HepG2 (cell line): Measurements from ENCODE around the gene EMILIN1. TPM values are rescaled to one million over a fixed set of nuclear protein-coding genes. Genes with fewer than 3 reads are reported as not detected.

Experiments
- BHLHE40 ChIP-seq: IDR thresholded peaks from 2 replicates; pipeline ENCODE4 v1.6.1; 2011; ENCODE audit warnings: low read length, improper control_type of control experiment
- CHD4 ChIP-seq: fragments of 200-600 bp; sonication (generic); IDR thresholded peaks from 2 replicates; pipeline ENCODE4 v1.7.0; 2017; ENCODE audit warnings: mild to moderate bottlenecking, low read length, borderline replicate concordance
- HCFC1 ChIP-seq: fragments of 150-350 bp; IDR thresholded peaks from 2 replicates; pipeline ENCODE4 v1.6.1; 2014; ENCODE audit warnings: low read depth, low read length
- HINFP ChIP-seq: sonication (generic); formaldehyde crosslinking; IDR thresholded peaks from 2 replicates; pipeline ENCODE4 v1.4.0; 2020; ENCODE audit warnings: low read depth, mild to moderate bottlenecking, missing genetic modification reagents
- HIVEP1 ChIP-seq: sonication (generic); formaldehyde crosslinking; IDR thresholded peaks from 2 replicates; pipeline ENCODE4 v1.4.0; 2020; ENCODE audit warnings: mild to moderate bottlenecking, missing genetic modification reagents
- JUND ChIP-seq: sonication (generic); formaldehyde crosslinking; IDR thresholded peaks from 2 replicates; pipeline ENCODE4 v1.8.0; 2022; ENCODE audit warnings: mild to moderate bottlenecking, missing genetic modification reagents
- KLF9 ChIP-seq: IDR thresholded peaks from 2 replicates; pipeline ENCODE4 v1.6.1; 2016; ENCODE audit warnings: low read depth
- POLR2AphosphoS2 ChIP-seq: IDR thresholded peaks from 2 replicates; pipeline ENCODE4 v1.6.1; 2011; ENCODE audit warnings: low read depth, low read length, improper control_type of control experiment
- RXRA ChIP-seq: sonication (generic); formaldehyde crosslinking; IDR thresholded peaks from 2 replicates; pipeline ENCODE4 v1.5.1; 2020; ENCODE audit warnings: missing genetic modification reagents
- SIN3B ChIP-seq: fragments of 150-350 bp; IDR thresholded peaks from 2 replicates; pipeline ENCODE4 v1.6.1; 2014; ENCODE audit warnings: low read length
- TEAD3 ChIP-seq: optimal IDR thresholded peaks from 2 replicates; pipeline ENCODE3; 2016; ENCODE audit warnings: borderline replicate concordance
- ZNF12 ChIP-seq: sonication (generic); formaldehyde crosslinking; IDR thresholded peaks from 2 replicates; pipeline ENCODE4 v1.5.0; 2020; ENCODE audit warnings: missing genetic modification reagents
- ZNF597 ChIP-seq: sonication (generic); formaldehyde crosslinking; IDR thresholded peaks from 2 replicates; pipeline ENCODE4 v1.5.0; 2020; ENCODE audit warnings: missing genetic modification reagents
- ZNF883 ChIP-seq: sonication (generic); formaldehyde crosslinking; IDR thresholded peaks from 2 replicates; pipeline ENCODE4 v1.5.1; 2020; ENCODE audit warnings: mild to moderate bottlenecking, missing genetic modification reagents; ENCODE audit errors: not compliant biosample characterization
- ZSCAN9 ChIP-seq: IDR thresholded peaks from 2 replicates; pipeline ENCODE4 v1.6.1; 2016; ENCODE audit warnings: borderline replicate concordance
- polyA plus RNA-seq, 8 experiments: library from polyadenylated mRNA; depleted of rRNA in 3 of 8; stranded (reverse) in 7 of 8; unstranded in 1 of 8; fragments of >200 nt; fragmentation: Illumina TruSeq in 4 of 8; extraction: Trizol in 4 of 8; gene quantifications; 2 replicates each; pipeline versions ENCODE4 v1.2.1 to v1.2.3, GENCODE V29; 2011 to 2016; ENCODE audit warnings: low read depth in 4 of 8, missing spikeins in 1 of 8, mixed read lengths in 1 of 8; ENCODE audit not compliant: insufficient read depth in 1 of 8
- total RNA-seq, 5 experiments: library from RNA; depleted of rRNA; stranded (reverse); fragments of >200 nt; fragmentation: Illumina TruSeq; extraction: Trizol; gene quantifications; 2 replicates each; pipeline ENCODE4 v1.2.3, GENCODE V29; 2016; ENCODE audit warnings: low read depth in 1 of 5
- TF ChIP-seq, protein P1 (sequence below): sonication (generic); formaldehyde crosslinking; IDR thresholded peaks from 2 replicates; pipeline ENCODE4 v1.5.1; 2020; ENCODE audit warnings: missing genetic modification reagents, mild to moderate bottlenecking, borderline replicate concordance
- TF ChIP-seq, protein P2 (sequence below): sonication (generic); formaldehyde crosslinking; IDR thresholded peaks from 2 replicates; pipeline ENCODE4 v1.4.0; 2020; ENCODE audit warnings: missing genetic modification reagents
- TF ChIP-seq, protein P3 (sequence below): sonication (generic); formaldehyde crosslinking; IDR thresholded peaks from 2 replicates; pipeline ENCODE4 v1.5.0; 2020; ENCODE audit warnings: mild to moderate bottlenecking, missing genetic modification reagents, borderline replicate concordance
- TF ChIP-seq, protein P4 (sequence below): IDR thresholded peaks from 2 replicates; pipeline ENCODE4 v1.6.1; 2016; ENCODE audit warnings: low read depth, control low read depth
- TF ChIP-seq, protein P5 (sequence below): sonication (generic); formaldehyde crosslinking; IDR thresholded peaks from 2 replicates; pipeline ENCODE4 v1.4.0; 2020; ENCODE audit warnings: mild to moderate bottlenecking, missing genetic modification reagents

The EMILIN1 gene
- total and polyA plus RNA-seq, 2 of the 13 experiments (the other 11 are each of a cell fraction or from before 2014, with no cell fraction given), result 8.1 to 9.7 TPM

DNA sequence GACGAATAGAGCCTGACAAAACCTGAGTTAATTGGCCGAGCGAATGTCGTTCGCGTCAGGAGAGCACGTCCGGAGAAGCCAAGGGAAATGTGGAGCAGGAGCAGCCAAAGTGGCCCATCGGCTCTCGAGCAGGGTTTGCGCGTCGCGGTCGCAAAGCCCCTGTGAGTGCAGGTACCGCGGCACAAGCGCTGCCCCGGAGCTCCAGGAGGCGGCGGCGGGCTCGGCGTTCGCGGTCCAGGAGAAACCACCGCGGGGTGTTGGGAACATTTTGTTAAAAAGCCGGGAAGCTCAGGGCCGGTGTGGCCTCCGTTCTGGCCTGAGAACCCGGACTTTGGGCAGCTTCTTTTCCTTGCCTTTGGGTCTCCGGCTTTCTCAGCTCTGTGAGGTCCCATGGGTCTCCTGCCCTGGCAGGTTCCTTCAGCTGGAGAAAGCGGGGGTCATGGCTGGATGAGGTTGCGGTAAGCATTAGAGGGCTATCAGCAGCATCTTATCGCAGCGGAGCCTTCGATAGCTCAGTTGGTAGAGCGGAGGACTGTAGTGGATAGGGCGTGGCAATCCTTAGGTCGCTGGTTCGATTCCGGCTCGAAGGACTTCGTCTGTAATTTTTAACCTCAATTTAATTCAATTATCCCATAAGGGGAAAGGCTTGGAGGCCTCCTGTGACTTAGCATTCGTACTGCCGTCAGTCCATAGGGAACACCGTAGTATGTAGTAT, 28.0 kb upstream of the EMILIN1 start (continued):
- TF ChIP-seq, protein P1, sequence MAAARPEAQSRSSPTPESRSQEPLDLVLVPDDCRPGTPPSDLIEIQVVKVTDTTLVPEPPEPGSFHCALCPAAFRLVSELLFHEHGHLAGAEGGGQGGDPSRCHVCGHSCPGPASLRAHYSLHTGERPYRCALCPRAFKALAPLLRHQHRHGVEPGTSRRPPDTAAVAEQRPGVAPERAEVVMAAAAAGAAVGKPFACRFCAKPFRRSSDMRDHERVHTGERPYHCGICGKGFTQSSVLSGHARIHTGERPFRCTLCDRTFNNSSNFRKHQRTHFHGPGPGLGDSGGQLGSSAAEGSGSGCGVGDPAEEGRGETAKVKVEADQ (CRISPR knock-in tag), result peak; percentile 97
- TF ChIP-seq CHD4 (no peak), ZSCAN9 (CRISPR knock-in tag) (peak; percentile 54; the same call in 1 of the 2 replicates), ZNF597 (CRISPR knock-in tag) (no peak), RXRA (CRISPR knock-in tag) (peak; percentile 65; the same call in 1 of the 2 replicates), HINFP (CRISPR knock-in tag) (peak; percentile 23; the same call in 1 of the 2 replicates), BHLHE40 (peak; percentile 28; the same call in 1 of the 2 replicates), POLR2AphosphoS2 (peak; percentile 99), HCFC1 (0 out of 2 replicates have a peak, but pooled peaks have one; percentile 28), ZNF12 (peak; percentile 61), HIVEP1 (CRISPR knock-in tag) (no peak; the same call in 1 of the 2 replicates), TEAD3 (CRISPR knock-in tag) (peak; percentile 56), KLF9 (CRISPR knock-in tag) (peak; percentile 71), ZNF883 (CRISPR knock-in tag) (peak; percentile 90), JUND (peak; percentile 59; the same call in 1 of the 2 replicates), SIN3B (no peak)
- TF ChIP-seq, protein P2, sequence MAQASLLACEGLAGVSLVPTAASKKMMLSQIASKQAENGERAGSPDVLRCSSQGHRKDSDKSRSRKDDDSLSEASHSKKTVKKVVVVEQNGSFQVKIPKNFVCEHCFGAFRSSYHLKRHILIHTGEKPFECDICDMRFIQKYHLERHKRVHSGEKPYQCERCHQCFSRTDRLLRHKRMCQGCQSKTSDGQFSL (CRISPR knock-in tag), result no peak
- TF ChIP-seq, protein P3, sequence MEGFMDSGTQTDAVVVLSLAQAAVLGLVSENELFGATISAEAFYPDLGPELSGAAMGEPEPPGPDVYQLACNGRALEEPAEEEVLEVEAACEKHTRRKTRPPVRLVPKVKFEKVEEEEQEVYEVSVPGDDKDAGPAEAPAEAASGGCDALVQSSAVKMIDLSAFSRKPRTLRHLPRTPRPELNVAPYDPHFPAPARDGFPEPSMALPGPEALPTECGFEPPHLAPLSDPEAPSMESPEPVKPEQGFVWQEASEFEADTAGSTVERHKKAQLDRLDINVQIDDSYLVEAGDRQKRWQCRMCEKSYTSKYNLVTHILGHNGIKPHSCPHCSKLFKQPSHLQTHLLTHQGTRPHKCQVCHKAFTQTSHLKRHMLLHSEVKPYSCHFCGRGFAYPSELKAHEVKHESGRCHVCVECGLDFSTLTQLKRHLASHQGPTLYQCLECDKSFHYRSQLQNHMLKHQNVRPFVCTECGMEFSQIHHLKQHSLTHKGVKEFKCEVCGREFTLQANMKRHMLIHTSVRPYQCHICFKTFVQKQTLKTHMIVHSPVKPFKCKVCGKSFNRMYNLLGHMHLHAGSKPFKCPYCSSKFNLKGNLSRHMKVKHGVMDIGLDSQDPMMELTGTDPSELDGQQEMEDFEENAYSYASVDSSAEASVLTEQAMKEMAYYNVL (CRISPR knock-in tag), result peak; percentile 47; the same call in 1 of the 2 replicates
- TF ChIP-seq, protein P4, sequence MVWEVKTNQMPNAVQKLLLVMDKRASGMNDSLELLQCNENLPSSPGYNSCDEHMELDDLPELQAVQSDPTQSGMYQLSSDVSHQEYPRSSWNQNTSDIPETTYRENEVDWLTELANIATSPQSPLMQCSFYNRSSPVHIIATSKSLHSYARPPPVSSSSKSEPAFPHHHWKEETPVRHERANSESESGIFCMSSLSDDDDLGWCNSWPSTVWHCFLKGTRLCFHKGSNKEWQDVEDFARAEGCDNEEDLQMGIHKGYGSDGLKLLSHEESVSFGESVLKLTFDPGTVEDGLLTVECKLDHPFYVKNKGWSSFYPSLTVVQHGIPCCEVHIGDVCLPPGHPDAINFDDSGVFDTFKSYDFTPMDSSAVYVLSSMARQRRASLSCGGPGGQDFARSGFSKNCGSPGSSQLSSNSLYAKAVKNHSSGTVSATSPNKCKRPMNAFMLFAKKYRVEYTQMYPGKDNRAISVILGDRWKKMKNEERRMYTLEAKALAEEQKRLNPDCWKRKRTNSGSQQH, result no peak
- TF ChIP-seq, protein P5, sequence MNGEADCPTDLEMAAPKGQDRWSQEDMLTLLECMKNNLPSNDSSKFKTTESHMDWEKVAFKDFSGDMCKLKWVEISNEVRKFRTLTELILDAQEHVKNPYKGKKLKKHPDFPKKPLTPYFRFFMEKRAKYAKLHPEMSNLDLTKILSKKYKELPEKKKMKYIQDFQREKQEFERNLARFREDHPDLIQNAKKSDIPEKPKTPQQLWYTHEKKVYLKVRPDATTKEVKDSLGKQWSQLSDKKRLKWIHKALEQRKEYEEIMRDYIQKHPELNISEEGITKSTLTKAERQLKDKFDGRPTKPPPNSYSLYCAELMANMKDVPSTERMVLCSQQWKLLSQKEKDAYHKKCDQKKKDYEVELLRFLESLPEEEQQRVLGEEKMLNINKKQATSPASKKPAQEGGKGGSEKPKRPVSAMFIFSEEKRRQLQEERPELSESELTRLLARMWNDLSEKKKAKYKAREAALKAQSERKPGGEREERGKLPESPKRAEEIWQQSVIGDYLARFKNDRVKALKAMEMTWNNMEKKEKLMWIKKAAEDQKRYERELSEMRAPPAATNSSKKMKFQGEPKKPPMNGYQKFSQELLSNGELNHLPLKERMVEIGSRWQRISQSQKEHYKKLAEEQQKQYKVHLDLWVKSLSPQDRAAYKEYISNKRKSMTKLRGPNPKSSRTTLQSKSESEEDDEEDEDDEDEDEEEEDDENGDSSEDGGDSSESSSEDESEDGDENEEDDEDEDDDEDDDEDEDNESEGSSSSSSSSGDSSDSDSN (CRISPR knock-in tag), result peak; percentile 100
